ENCODE data around the gene CD109. TPM values are rescaled to one million over a fixed set of nuclear protein-coding genes. Genes with fewer than 3 reads are reported as not detected.

The CD109 gene
- polyA plus RNA-seq, 3 donors, result 10.1 to 12.5 (median 10.6) TPM

- DNase-seq, result no peak
Measured at GRCh38 chr6:73724389-73724788, 28.4 kb downstream of the CD109 start.

DNA sequence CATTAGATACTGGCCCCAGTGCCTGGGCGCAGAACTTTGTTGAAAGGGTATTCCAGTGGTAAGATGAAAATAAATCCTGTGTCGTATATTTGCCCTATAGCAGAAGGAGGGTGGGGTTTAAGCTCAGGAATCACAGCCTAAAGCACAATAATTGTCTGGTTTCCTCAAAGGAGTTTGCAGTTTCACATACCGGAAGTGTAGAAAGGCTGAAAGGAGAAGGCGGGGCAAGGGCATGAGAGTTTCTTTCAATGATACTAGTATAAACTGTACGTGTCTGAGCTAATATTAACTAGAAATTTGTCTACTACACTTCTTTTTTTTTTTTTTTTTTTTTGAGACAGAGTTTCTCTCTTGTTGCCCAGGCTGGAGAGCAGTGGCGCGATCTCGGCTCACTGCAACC is 29.2 kb downstream of the CD109 start:
- peak; percentile 28 for DNase-seq

- DNase-seq, result no peak
Measured at GRCh38 chr6:73727114-73727513, 31.1 kb downstream of the CD109 start.

DNA sequence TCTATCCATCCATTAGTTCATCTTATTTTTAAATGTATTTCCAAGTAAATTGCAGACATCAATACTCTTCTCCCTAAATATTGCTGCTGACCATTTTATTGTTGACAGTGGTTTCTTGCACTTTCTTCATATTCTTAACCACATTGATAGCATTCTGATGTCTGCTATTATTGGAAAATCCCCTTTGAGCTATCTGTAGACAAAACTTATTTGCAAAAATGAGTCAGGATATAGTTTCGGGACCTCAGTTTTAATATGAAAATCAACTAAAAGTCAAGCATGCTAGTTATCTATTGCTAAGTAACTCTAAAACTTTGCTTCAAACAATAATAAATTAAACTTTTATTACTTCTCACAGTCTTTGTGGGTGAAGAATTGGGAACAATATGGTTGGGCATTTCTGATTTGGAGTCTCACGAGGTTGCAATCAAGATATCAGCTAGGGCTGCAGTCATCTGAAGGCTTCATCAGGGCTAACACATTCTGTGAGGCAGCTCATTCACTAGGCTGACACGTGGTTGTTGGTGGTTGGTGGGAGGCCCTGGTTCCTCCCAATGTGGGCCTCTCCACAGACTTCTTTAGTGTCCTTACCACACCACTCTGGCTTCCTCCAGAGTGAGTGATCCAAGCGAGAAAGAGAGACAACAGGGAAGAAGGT is 32.7 kb downstream of the CD109 start:
- no peak for DNase-seq

- DNase-seq, result no peak
Measured at GRCh38 chr6:73731285-73731684, 35.3 kb downstream of the CD109 start.

DNA sequence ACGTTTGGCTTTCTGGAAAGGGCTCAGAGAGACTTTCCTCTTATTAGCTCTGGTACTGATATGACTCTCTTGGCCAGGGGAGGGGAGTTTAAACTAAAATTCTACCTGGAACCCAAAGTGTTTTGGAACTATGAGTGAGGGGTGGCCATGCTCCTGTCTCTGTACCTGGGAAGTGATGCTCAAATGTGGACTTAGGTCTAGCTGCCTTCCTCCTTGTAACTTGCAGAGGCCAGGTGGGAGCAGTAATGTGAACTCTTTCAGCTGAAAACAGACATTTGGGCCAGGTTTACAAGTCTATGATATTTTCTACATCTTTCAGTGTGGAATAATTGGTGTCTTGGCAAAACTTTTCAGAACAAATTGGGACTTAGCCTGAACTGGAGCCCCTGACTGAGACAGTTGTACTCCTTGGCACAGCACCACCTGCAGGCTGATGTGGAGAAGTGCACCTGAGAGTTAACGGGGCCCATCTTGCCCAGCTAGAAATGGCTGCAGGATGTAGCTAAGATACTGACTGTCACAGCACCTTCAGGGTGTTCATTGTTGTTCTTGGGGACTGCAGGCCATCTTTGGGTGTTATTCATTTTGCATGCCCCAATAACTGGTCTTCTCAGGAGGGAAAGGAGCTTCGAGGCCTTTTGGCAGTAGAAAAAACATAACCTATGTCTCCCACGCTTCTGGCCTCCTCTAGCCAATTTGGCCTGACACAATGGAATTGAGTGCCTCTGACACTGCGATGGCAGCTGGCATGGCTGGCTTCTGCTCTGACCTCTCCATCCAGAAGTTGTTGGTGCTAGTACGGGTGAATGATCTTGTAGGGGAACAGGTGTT is 37.1 kb downstream of the CD109 start:
- peak; percentile 62 for DNase-seq

- DNase-seq, result no peak
Measured at GRCh38 chr6:73733791-73734190, 37.8 kb downstream of the CD109 start.

DNA sequence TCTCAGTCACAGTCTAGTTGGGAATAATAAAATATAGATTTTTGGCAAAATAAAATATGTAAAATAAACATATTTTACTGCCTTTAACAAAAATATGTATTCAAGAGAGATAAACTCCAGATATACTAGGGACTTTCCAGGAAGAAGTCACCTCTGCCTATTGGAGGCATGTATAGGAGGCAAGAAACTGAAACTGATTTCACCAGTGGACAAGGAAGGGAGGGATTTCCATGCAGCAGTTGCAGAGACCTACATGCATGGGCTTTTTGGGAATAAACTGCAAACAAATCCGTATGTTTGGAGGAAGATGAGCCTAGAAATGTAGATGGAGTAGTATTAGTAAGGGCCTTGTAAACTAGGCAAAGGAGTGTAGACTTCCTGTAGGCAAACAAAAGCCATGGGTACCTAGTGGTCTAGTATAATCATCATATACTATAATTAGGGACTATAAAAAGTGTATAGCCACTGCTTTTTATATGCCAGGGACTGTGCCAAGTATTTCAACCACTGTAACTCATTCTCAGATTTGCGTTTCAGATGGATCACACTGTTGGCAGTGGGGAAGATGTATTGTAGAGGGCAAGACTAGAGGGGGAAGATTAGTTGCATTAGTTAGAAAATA is 38.9 kb downstream of the CD109 start:
- DNase-seq, result no peak

DNA sequence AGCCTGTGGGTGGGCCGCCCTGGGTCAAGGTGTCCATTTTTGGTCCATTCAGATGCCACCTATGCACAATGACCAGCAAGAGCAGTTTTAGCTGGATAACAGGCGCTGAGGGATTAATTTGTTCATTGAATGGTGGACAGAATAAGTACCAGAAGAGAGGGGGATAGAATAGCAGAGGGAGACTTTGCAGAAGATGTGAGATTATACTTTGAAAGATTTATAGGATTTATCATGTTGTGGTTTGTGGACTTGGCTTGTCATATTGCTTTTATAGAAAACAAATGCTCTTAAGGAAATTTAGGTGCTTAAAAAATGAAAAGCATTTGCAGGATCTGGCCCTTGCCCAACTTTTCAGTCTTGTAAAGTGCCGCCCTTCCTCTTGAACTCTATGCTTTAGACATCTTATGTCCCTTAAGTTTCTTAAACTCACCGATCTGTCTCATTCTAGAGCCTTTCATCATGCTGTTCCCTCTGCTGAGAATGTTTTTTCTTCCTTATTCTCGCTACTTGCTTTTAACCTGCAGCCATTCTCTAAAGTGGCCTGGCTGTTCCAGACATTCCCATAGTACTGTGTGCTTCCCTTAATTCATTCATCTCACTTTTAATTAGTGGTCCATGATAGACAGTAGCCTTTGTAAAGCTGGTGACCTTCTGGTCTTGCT is 42.5 kb downstream of the CD109 start:
- no peak for DNase-seq

- DNase-seq, result peak; percentile 71
Measured at GRCh38 chr6:73739096-73739495, 43.1 kb downstream of the CD109 start.

- no peak for DNase-seq
Measured at GRCh38 chr6:73742433-73742832, 46.4 kb downstream of the CD109 start.

DNA sequence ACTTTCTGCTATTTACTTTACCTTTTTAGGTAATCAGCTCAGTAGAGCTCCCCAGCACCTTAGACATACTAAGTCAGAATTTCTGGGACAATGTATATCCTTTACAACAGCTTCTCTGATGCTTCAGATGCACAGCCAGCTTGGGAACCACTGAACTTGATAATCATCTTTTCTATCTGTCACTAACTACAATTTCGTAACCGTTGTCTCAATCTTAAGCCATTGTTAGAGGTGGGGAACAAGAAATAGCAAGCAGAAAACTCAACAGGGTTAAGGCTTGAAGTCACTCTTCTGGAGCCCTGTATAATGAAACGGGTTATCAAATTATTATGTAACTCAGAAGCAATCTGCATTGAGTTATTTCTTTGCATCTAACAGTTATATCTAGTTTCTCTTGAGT is 47.1 kb downstream of the CD109 start:
- no peak for DNase-seq

- no peak for DNase-seq
Measured at GRCh38 chr6:73743556-73743955, 47.6 kb downstream of the CD109 start.

DNA sequence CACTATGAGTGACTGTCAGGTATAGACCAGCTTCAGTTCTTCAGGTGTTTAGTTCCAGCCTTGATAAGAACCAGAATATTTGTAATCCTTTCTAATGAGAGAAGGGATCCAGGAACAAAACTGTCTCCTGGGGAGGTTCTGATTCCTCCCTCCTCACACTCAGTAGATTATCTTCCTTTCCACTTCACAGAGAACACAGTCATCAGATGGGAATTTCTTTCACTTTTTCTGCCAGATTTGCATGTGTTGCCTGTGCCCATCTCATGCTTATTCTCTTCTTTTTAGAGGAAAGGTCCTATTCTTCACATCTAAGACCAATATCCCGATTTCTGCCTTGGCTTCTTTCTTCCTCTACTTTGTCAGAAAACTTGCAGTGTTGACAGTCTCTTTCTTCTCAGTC is 50.8 kb downstream of the CD109 start:
- no peak for DNase-seq

DNA sequence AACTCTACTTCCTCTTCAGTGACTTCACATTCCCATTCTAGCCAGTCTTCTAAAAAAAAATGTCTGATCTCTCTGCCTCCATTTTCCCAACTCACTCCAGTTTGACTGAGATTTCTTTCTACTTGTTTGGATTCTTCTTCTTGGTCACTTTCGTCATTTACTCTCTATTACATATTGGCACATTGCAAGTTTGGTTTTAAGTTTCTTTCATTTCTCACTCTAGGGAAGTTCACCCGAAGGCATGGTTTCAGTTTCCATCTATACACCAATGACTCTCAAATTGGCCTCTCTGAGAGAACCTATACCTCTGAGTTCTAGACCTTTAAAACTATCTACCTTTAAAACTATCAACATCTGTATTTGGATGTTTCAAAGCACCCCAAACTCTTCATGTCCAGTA is 51.3 kb downstream of the CD109 start:
- no peak for DNase-seq

- no peak for DNase-seq
Measured at GRCh38 chr6:73752943-73753342, 56.9 kb downstream of the CD109 start.

DNA sequence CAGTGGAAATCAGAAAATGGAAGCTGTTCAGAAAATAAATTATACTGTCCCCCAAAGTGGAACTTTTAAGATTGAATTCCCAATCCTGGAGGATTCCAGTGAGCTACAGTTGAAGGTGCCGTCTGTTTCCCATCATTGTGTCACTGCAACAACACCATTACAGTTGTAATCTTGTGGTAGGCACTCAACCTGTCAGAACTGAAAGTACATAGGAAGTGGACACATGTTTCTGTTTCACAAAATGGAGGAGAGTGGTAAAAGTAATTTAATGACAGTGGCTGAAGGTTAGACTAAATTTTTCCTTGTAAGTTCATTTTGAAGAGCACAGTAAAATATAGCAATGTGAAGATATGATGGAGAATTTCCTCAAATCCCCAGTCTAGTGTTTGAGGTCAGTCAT is 70.0 kb downstream of the CD109 start:
- no peak for DNase-seq

DNA sequence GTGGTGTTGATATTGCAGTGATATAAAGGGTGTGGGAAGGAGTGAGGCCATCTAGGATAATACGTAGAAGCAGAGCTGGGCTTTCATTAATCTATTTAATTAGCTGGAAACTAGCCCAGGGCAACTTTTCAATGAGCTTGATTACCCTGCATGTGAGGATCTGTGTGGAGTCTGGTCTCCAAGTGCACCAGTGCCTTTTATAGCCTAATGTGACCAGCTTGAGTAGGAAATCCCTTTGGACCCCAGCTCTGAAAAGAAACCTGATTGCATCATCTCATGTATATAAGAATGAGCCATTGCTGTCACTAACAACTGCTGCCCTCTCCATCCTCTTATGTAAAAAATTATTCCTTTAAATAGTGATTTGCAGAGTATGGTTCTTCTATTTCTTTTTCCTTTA is 72.6 kb downstream of the CD109 start:
- DNase-seq, result no peak

- no peak for DNase-seq
Measured at GRCh38 chr6:73769976-73770375, 74.0 kb downstream of the CD109 start.

DNA sequence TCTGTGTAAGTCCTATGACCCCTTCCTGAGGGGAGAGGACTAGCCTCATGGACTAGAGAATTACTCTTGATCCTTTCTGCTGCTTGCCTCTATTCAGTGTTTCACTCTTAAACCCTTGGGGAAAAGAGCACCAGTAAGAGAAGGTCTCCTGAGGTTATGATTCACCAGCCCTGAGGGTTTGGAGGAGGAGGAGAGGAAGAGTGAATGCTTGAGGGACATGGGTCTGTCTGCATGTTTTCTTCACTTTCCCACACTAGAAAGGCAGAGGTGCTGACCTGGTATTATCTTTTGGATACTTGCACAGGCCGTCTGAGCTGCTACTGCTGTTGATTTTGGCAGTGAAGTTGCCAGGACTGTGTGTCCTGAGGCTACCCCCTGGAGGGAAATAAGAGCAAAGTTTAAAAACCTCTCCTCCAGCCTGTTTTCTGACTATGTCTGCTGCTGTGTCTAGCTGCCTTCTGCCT is 78.3 kb downstream of the CD109 start:
- DNase-seq, result no peak

GRCh38 chr6:73779943-73780342 is 83.9 kb downstream of the CD109 start:
- no peak for DNase-seq

DNA sequence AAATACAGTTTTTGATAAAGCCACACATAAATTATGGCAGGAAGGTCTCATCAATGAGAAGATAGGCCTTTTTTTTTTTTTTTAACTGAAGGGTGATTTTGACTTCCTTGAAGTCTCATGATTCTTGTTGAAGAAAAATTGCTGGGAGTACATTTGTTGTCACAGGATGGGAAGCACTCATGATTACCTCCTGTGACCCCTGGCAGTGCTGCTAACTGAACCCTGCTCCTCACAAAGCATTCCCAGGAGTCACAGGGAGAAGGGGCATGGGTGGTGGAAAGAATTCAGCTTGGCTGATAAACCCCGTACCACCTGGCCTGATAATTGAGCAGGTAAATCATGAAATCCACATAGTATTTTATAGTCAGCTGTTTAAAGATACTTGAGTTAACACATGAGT is 86.9 kb downstream of the CD109 start:
- DNase-seq, result no peak
